ENCODE measurements around the gene AFMID. TPM values are rescaled to one million over a fixed set of nuclear protein-coding genes. Genes with fewer than 3 reads are reported as not detected.
A peak's percentile ranks its signal among the peaks of the same experiment; 100 is the strongest.

Gene AFMID
- total and polyA plus RNA-seq, 7 donors, result 7.4 to 20.8 (median 9.3) TPM

- WGBS, 3 donors, result 69 to 88% (median 79%) methylated on average over 3 of the region's 3 CpGs
- Histone ChIP-seq H3K27ac (no peak overlapping the region), H3K4me1 (no peaks in the 10 kb centered on the region), H3K27me3 (ENCODE audit: insufficient read depth in 3 of 3, low read length in 2 of 3) (no peaks in the 10 kb centered on the region), H3K4me3 (no peak overlapping the region), H3K36me3 (ENCODE audit: insufficient read depth in 1 of 2, low read depth in 1 of 2) (no peaks in the 10 kb centered on the region), H3K9me3 (no peaks in the 10 kb centered on the region)
- intact Hi-C loops (cut with DNase I), result no loop called here
- TF ChIP-seq, protein P1, sequence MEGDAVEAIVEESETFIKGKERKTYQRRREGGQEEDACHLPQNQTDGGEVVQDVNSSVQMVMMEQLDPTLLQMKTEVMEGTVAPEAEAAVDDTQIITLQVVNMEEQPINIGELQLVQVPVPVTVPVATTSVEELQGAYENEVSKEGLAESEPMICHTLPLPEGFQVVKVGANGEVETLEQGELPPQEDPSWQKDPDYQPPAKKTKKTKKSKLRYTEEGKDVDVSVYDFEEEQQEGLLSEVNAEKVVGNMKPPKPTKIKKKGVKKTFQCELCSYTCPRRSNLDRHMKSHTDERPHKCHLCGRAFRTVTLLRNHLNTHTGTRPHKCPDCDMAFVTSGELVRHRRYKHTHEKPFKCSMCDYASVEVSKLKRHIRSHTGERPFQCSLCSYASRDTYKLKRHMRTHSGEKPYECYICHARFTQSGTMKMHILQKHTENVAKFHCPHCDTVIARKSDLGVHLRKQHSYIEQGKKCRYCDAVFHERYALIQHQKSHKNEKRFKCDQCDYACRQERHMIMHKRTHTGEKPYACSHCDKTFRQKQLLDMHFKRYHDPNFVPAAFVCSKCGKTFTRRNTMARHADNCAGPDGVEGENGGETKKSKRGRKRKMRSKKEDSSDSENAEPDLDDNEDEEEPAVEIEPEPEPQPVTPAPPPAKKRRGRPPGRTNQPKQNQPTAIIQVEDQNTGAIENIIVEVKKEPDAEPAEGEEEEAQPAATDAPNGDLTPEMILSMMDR (IDR thresholded peaks at IDR 0.05), result no peak
- no peak for ATAC-seq
- no peak for DNase-seq
These were observed 21.3 kb downstream of the AFMID start for GRCh38 chr17:78208486-78208885.

DNA sequence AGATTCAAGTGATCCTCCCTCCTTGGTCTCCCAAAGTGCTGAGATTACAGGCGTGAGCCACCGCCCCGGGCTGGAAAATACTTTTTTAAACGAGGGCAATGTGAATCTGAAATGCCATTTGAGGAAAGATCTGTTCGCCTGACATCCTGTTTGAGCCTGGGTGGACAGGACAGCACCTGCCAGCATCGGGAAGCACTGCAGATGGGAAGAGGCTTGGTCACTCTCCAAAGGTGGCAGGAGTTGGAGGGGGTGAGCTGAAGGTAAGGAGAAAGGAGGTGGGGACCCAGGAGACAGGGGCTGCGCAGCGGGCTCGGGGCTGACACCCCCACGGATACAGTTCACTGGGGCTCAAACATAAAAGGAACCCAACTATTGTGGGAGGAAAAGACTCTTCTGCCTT, 22.9 kb downstream of the AFMID start:
- Histone ChIP-seq H3K36me3 (ENCODE audit: insufficient read depth in 1 of 2, low read depth in 1 of 2) (no peaks in the 10 kb centered on the region), H3K4me1 (no peaks in the 10 kb centered on the region), H3K9me3 (no peaks in the 10 kb centered on the region), H3K27ac (no peak overlapping the region), H3K4me3 (no peak overlapping the region), H3K27me3 (ENCODE audit: insufficient read depth in 3 of 3, low read length in 2 of 3) (no peaks in the 10 kb centered on the region)
- 78 to 81% (median 79%) methylated on average over 9 to 10 of the region's 10 CpGs for WGBS, 3 donors
- no peak for ATAC-seq
- intact Hi-C loops (cut with DNase I), result no loop called here
- no peak for DNase-seq
- TF ChIP-seq, protein P1 (IDR thresholded peaks at IDR 0.05), result no peak

DNA sequence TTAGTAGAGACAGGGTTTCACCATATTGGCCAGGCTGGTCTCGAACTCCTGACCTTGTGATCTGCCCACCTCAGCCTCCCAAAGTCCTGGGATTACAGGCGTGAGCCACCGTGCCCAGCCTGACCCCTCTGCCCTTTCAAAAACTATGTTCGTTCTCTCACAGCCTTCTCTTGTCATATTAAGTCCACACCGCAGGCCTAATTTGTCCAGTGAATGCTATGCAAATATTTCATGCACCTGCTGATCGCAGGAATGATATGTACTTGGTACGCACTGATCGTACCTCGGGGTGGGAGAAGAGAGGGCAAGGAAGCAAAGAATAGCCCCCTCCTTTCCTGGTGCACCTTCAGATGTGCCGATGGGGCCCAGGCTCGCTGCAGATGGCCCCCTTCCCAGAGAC, 23.9 kb downstream of the AFMID start:
- Histone ChIP-seq H3K4me3 (no peak overlapping the region), H3K36me3 (ENCODE audit: insufficient read depth in 1 of 2, low read depth in 1 of 2) (no peaks in the 10 kb centered on the region), H3K4me1 (no peaks in the 10 kb centered on the region), H3K9me3 (no peaks in the 10 kb centered on the region), H3K27ac (no peak overlapping the region), H3K27me3 (ENCODE audit: insufficient read depth in 3 of 3, low read length in 2 of 3) (no peaks in the 10 kb centered on the region)
- intact Hi-C loops (cut with DNase I), result no loop called here
- WGBS, 3 donors, result 80 to 83% (median 81%) methylated on average over 11 of the region's 11 CpGs
- DNase-seq, result no peak
- no peak for ATAC-seq
- TF ChIP-seq, protein P1 (IDR thresholded peaks at IDR 0.05), result no peak

GRCh38 chr17:78214016-78214705, 27.0 kb downstream of the AFMID start, which contains the start of gene BIRC5:
Gene BIRC5, plus strand, starts transcription at chr17:78214253. Its CDS starts 64 bp downstream, at chr17:78214317.
- Histone ChIP-seq H3K9me3 (no peaks in the 10 kb centered on the region), H3K36me3 (ENCODE audit: insufficient read depth in 1 of 2, low read depth in 1 of 2) (no peaks in the 10 kb centered on the region), H3K4me3 (peak within 1 kb of the TSS; percentile 62), H3K4me1 (no peaks in the 10 kb centered on the region), H3K27me3 (ENCODE audit: insufficient read depth in 3 of 3, low read length in 2 of 3) (no peaks in the 10 kb centered on the region), H3K27ac (no peak within 1 kb of the TSS)
- intact Hi-C loops (cut with DNase I), result no loop called here
- 0 to 1% (median 0%) methylated on average over 55 to 60 of the region's 60 CpGs for WGBS, 3 donors
- TF ChIP-seq, protein P1 (IDR thresholded peaks at IDR 0.05), result no peak
- ATAC-seq, result peak; percentile 99 to 100 (median 100)
- DNase-seq, result peak; percentile 90 to 94

DNA sequence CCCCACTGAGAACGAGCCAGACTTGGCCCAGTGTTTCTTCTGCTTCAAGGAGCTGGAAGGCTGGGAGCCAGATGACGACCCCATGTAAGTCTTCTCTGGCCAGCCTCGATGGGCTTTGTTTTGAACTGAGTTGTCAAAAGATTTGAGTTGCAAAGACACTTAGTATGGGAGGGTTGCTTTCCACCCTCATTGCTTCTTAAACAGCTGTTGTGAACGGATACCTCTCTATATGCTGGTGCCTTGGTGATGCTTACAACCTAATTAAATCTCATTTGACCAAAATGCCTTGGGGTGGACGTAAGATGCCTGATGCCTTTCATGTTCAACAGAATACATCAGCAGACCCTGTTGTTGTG, 27.5 kb downstream of the AFMID start:
- Histone ChIP-seq H3K27ac (no peak overlapping the region), H3K36me3 (ENCODE audit: insufficient read depth in 1 of 2, low read depth in 1 of 2) (no peaks in the 10 kb centered on the region), H3K9me3 (no peaks in the 10 kb centered on the region), H3K4me1 (no peaks in the 10 kb centered on the region), H3K4me3 (peak overlapping the region; percentile 62), H3K27me3 (ENCODE audit: insufficient read depth in 3 of 3, low read length in 2 of 3) (no peaks in the 10 kb centered on the region)
- ATAC-seq, result no peak
- TF ChIP-seq, protein P1 (IDR thresholded peaks at IDR 0.05), result no peak
- WGBS, 3 donors, result 7 to 15% (median 12%) methylated on average over 5 of the region's 5 CpGs
- no peak for DNase-seq
- intact Hi-C loops (cut with DNase I), result no loop called here

Data from psoas muscle (tissue), 8 donors.